Endodermal cell (in vitro differentiated cells): ENCODE data around the gene AUNIP. TPM values are rescaled to one million over a fixed set of nuclear protein-coding genes. Genes with fewer than 3 reads are reported as not detected.

ENCODE experiments used
- DNase-seq: peaks from one replicate; pipeline ENCODE4 v3.0.0-alpha.2; 2017
- H3K27ac ChIP-seq: 2 replicates; pipeline ENCODE4 v1.5.1; 2013; ENCODE audit warnings: mild to moderate bottlenecking, low read depth, low read length, moderate library complexity
- H3K27me3 ChIP-seq: 2 replicates; pipeline ENCODE4 v1.6.1; 2013; ENCODE audit warnings: mild to moderate bottlenecking, low read length, moderate library complexity; ENCODE audit not compliant: insufficient read depth, control insufficient read depth, poor library complexity, severe bottlenecking
- H3K36me3 ChIP-seq: 2 replicates; pipeline ENCODE4 v1.7.0; 2013; ENCODE audit warnings: mild to moderate bottlenecking, low read length, moderate library complexity; ENCODE audit not compliant: control insufficient read depth, insufficient read depth
- H3K4me1 ChIP-seq: one replicate; pipeline ENCODE4 v1.7.0; 2013; ENCODE audit warnings: low read length; ENCODE audit not compliant: control insufficient read depth, insufficient read depth
- H3K4me3 ChIP-seq: 2 replicates; pipeline ENCODE4 v1.5.1; 2013; ENCODE audit warnings: mild to moderate bottlenecking, low read length, moderate library complexity
- H3K9ac ChIP-seq: 2 replicates; pipeline ENCODE4 v1.6.1; 2013; ENCODE audit warnings: mild to moderate bottlenecking, low read length, moderate library complexity; ENCODE audit not compliant: poor library complexity, severe bottlenecking; ENCODE audit errors: extremely low read depth
- H3K9me3 ChIP-seq: 2 replicates; pipeline ENCODE4 v1.6.1; 2013; ENCODE audit warnings: mild to moderate bottlenecking, low read length, moderate library complexity; ENCODE audit not compliant: control insufficient read depth
- H3K27ac Mint-ChIP-seq: 2 replicates; pipeline ENCODE4 v1.8.0; 2020; ENCODE audit warnings: mixed read lengths
- H3K27me3 Mint-ChIP-seq: 2 replicates; pipeline ENCODE4 v1.8.0; 2021; ENCODE audit warnings: mild to moderate bottlenecking, mixed read lengths; ENCODE audit not compliant: insufficient read depth
- H3K36me3 Mint-ChIP-seq: 2 replicates; pipeline ENCODE4 v1.8.0; 2020; ENCODE audit warnings: low read depth, mixed read lengths
- H3K4me1 Mint-ChIP-seq: 2 replicates; pipeline ENCODE4 v1.8.0; 2020; ENCODE audit warnings: mixed read lengths
- H3K4me3 Mint-ChIP-seq: 2 replicates; pipeline ENCODE4 v1.8.0; 2020; ENCODE audit warnings: mild to moderate bottlenecking, moderate library complexity, mixed read lengths
- H3K9me3 Mint-ChIP-seq: 2 replicates; pipeline ENCODE4 v1.8.0; 2020; ENCODE audit warnings: mild to moderate bottlenecking, mixed read lengths
- CTCF ChIP-seq: fragments of 200-600 bp; sonication (generic); conservative IDR thresholded peaks from 2 replicates; pipeline ENCODE4 v1.5.0; 2021; ENCODE audit warnings: antibody characterized with exemption, mild to moderate bottlenecking
- WGBS, 2 experiments: methylation state at CpG; one replicate each; pipeline versions ENCODE4 v1.1.5 to v1.1.7; 2013; ENCODE audit warnings: missing lambda C conversion rate in 2 of 2, mixed read lengths in 1 of 2; ENCODE audit not compliant: insufficient coverage in 1 of 2, insufficient read length in 1 of 2; 5-methylcytosine and 5-hydroxymethylcytosine counted together
- total RNA-seq, 2 donors: library from RNA; stranded (reverse); fragmentation: NEBNext Ultra II Directional in 1 of 2; extraction: Animal tissue kit (Norgen Biotek cat#: 25700) in 1 of 2; gene quantifications; 2 replicates in 1 of 2; 3 replicates in 1 of 2; pipeline ENCODE4 v1.2.1, GENCODE V29; 2021

AUNIP gene
- total RNA-seq, 2 donors from 2014 or later, result 14.3 to 19.5 TPM

GRCh38 chr1:25833158-25833557, 26.1 kb downstream of the AUNIP start:
- peaks cover 28% of the 10 kb centered on the region for H3K4me1 ChIP-seq
- H3K9me3 ChIP-seq, result no peaks in the 10 kb centered on the region
- peaks cover 64% of the 10 kb centered on the region for H3K36me3 Mint-ChIP-seq
- TF ChIP-seq CTCF, result no peak
- H3K27ac Mint-ChIP-seq, result no peak overlapping the region
- H3K27ac ChIP-seq, result no peak overlapping the region
- peaks cover 15% of the 10 kb centered on the region for H3K27me3 Mint-ChIP-seq
- no peaks in the 10 kb centered on the region for H3K9me3 Mint-ChIP-seq
- H3K4me3 ChIP-seq, result no peak overlapping the region
- H3K9ac ChIP-seq, result no peak overlapping the region
- H3K4me3 Mint-ChIP-seq, result no peak overlapping the region
- no peak for DNase-seq
- peaks cover 68% of the 10 kb centered on the region for H3K36me3 ChIP-seq
- peaks cover 41% of the 10 kb centered on the region for H3K4me1 Mint-ChIP-seq
- peaks cover 20% of the 10 kb centered on the region for H3K27me3 ChIP-seq
- WGBS, 2 experiments, result 95 to 100% methylated on average over 3 to 5 of the region's 5 CpGs

GRCh38 chr1:25832336-25833037, 26.8 kb downstream of the AUNIP start:
- H3K4me1 ChIP-seq, result peaks cover 28% of the 10 kb centered on the region
- H3K36me3 Mint-ChIP-seq, result peaks cover 71% of the 10 kb centered on the region
- H3K9ac ChIP-seq, result no peak overlapping the region
- peaks cover 75% of the 10 kb centered on the region for H3K36me3 ChIP-seq
- no peak for DNase-seq
- H3K4me3 ChIP-seq, result no peak overlapping the region
- TF ChIP-seq CTCF, result no peak
- no peaks in the 10 kb centered on the region for H3K9me3 ChIP-seq
- H3K27me3 Mint-ChIP-seq, result peaks cover 15% of the 10 kb centered on the region
- 79 to 100% methylated on average over 3 to 6 of the region's 6 CpGs for WGBS, 2 experiments
- no peaks in the 10 kb centered on the region for H3K9me3 Mint-ChIP-seq
- H3K4me1 Mint-ChIP-seq, result peaks cover 39% of the 10 kb centered on the region
- no peak overlapping the region for H3K27ac ChIP-seq
- H3K27ac Mint-ChIP-seq, result no peak overlapping the region
- peaks cover 20% of the 10 kb centered on the region for H3K27me3 ChIP-seq
- H3K4me3 Mint-ChIP-seq, result no peak overlapping the region

GRCh38 chr1:25831569-25832196, 27.6 kb downstream of the AUNIP start:
- H3K36me3 Mint-ChIP-seq, result peaks cover 76% of the 10 kb centered on the region

More at GRCh38 chr1:25831569-25832196, 27.6 kb downstream of the AUNIP start:
- H3K4me3 Mint-ChIP-seq, result no peak overlapping the region
- no peaks in the 10 kb centered on the region for H3K9me3 Mint-ChIP-seq
- H3K27me3 Mint-ChIP-seq, result peaks cover 15% of the 10 kb centered on the region
- no peak overlapping the region for H3K27ac Mint-ChIP-seq
- WGBS, 2 experiments, result 57 to 72% methylated on average over 2 to 5 of the region's 5 CpGs
- Histone ChIP-seq H3K9me3 (no peaks in the 10 kb centered on the region), H3K4me3 (no peak overlapping the region), H3K9ac (no peak overlapping the region), H3K36me3 (peaks cover 68% of the 10 kb centered on the region), H3K27ac (no peak overlapping the region), H3K4me1 (peaks cover 23% of the 10 kb centered on the region), H3K27me3 (peaks cover 20% of the 10 kb centered on the region)
- TF ChIP-seq CTCF, result no peak
- H3K4me1 Mint-ChIP-seq, result peaks cover 31% of the 10 kb centered on the region
- DNase-seq, result no peak
